OCI-M2 (cell line): ENCODE results near the gene KSR2.

Experiments
- DNase-seq: peaks from one replicate; lab custom pipeline; 2025; ENCODE audit not compliant: unreplicated experiment; lab: John Stamatoyannopoulos, UW

KSR2 gene

GRCh38 chr12:117587631-117588287 is 381.0 kb downstream of the KSR2 start:
- DNase-seq = no peak

DNA sequence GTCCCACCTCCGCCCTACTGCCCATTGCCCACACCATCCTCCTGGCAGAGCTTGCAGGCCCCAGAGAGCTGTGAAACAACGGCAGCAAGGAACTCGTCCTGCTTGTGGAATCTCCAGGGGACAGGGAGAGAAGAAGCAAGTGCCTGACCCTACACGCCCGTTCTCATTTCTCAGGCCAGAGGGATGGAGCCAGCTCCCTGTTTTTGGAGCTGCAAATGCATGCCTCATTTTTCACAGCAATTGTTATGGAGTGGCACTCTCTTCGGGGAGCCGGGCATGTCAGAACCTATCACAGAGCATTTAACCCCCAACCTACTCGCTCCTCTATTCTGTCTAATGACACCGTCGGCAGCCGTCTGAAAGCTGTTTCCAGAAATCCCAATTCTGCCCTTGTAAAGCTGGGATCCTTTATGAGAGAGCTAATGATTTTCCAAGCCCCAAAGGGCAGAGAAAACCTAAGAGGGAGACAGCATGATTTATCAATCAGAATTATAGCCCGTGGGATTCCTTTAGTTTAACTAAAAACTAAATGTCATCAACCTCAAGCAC is 385.0 kb downstream of the KSR2 start:
- DNase-seq = no peak

- DNase-seq = no peak
Measured at GRCh38 chr12:117583092-117583491, 385.7 kb downstream of the KSR2 start.

DNA sequence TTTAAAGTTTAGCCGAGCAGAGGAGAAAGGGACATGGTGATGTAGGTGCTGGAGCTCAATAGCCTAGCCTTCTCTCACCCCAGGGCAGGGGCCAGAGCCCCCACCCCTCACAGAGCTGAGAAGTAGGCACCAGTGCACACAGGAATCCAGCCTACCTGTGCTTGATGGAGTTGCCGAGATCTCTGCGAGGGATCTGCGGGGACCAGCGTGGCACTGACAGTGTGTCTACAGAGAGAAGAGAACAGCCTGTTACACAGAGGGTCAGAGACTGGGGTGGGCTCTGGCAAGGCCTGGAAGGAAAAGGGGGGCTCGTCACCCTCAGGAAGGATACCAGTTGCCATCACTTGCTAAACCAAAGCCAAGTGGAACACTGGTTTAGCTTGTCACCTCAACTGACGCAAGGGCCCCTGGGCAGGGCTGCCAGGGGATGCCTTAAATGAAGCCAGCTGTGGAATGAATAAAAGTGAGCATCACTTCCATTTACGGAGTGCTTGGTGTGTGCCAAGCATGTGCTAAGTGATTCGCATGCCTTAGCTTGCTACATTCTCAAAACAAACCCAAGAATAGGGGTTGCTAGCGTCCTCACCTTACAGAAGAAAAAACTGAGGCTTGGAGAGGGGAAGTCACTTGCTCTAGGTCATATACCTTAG is 386.5 kb downstream of the KSR2 start:
- DNase-seq = no peak

DNA sequence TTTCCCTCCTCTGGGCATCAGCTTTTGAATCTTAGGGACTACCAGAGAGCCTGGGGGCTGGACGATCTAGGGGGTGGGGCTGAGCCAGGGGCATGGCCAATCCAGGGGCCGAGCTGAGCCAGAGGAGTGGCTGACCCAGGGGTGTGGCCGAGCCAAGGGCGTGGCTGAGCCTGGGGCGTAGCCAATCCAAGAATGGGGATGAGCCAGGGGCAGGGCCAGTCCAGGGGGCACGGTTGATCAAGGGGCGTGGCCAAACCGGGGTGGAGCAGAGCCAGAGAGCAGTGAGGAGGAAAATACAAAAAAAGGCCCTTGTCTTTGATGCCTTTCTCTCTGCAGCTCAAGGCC is 388.1 kb downstream of the KSR2 start:
- no peak for DNase-seq

DNA sequence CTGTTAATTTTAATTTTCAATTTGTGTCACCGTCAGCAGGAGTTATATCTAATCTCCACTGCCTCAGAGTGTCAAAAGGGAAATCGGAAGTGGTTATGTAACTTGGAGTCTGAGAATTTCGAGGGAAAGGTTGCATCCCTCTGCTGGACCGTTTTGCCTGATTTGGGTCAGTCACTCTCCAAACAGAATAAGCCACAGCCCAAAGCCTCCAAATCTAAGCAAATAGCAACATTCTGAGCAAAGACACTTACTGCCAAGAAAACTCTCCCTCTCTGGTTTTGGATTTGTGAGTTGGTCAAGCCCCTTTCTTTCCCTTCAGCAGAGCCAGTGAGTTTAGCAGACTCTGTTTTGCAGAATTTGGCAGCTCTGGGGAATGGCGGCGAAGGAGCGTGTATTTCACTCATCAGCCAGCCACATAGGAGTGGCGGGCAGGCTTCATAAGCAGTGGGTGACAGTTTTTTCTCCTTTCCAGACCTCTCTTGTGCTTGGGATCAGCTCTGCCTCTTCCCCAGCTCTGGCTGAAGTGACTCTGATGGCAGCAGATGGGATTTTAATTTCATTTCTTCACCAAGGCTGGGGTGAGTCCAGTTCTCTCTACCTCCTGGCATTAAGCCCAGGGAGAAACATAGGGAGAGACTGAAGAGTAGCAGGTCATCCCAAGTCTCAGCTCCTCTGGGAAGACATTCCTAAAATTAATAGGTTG is 388.6 kb downstream of the KSR2 start:
- DNase-seq = no peak

DNA sequence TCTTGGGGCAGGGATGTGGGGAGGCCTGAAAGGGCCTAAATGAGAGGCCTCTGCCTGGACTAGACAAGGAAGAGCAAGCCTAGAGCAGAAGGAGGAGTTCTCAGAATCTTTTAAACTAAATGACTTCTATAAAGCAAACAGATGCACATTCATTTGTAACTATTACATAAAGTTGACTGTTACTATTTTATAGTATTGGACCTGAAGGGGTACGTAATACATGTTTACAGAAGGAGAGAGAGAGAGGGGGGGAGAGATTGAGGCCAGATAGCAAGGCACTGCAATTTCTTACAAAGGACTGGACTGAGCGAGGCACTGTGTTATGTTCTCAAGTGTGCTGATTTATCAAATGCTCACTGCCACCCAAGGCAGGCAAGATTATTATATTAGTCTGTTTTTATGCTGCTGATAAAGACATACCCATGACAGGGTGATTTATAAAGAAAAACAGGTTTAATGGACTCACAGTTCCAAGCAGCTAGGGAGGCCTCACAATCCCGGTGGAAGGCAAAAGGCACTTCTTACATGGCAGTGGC is 391.6 kb downstream of the KSR2 start:
- no peak for DNase-seq

DNA sequence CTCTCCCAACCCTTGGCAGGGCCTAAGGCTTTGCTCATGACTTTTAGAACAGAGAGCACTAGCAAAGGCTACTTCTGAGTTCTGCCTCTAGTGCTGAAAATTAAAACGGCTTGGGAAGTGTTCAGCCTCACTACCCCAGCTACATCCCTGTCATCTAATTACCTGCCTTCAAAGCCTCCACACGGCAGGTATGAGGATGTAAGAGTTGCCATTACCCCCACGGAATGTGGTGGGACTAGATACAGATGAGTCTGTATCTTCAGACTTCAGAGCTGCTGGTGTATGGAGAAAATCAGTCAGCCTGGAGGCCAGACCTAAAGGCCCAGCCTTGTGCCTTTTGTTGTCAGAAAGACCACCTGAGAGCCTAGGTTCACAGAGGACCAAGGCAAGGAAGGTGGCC is 392.7 kb downstream of the KSR2 start:
- no peak for DNase-seq

DNA sequence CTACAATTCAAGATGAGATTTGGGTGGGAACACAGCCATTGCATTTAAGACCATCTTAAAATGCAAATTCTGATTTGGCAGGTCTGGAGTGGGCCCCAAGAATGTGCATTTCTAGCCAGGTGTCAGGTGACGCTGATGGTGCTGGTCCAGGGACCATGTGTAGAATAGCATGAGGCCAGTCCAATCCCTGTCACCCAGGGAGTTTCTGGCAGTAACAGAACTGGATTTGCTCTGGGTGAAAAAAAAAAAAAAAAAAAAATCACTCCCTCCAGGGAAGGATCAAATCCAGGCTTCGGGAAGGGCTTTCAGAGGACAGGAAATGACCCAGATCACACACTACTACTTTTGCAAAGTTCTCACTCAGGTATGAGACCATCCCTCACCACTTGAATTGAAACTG is 394.1 kb downstream of the KSR2 start:
- DNase-seq = no peak

DNA sequence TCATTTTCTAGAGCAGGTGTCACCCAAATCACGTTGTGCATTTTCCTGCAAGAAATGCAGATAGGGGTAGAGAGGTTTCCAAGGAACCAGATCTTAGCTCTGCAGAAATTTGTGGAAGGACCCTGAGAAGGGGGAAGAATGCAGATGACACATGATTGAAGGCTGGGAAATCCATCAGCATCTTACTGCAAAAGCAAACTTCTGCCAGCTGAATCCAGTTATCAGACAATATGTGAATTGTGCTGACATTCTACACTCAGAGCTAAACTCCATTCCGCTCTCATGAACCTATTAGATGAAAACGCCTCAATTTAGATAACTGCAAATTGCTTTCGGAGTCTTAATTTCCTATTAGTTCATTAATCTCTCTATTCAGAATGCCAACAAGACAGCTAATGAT is 396.0 kb downstream of the KSR2 start:
- DNase-seq = no peak

DNA sequence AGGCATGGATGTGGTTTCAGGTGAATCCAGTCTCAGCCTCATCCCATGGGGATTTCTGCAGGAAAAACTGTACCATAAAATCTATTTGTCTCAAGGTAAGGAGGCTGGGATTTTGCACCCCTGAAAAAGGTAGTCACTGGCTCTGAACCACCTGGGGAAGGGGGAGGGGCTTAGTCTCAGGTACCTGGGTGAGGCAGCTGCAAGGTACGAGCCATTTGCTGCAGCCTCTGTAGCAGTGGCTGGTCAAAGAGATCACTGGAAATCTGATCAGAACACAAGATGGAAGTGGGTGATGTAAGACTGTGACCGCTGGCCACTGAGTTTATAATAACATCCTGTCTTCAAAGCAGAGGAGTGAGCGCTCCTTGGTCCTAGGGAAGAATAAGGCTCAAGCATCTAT is 397.5 kb downstream of the KSR2 start:
- no peak for DNase-seq

DNA sequence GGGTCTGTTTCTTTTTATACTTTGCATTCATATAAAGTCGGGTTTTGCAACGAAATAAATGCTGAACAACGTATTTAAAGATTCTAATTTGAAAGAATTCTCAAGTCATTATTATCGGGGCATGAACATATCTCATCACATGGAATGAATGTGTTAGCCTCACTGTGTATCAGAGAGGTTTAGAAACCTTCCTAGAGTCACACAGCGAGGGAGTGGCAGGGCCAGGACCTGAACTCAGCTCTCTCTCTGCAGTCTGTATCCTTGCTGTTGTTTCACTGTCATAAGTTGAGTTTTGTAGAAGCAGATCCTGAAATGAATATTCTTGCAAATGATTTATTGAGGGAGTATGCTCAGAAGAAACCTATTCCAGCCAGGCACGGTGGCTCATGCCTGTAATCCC is 398.2 kb downstream of the KSR2 start:
- no peak for DNase-seq

DNA sequence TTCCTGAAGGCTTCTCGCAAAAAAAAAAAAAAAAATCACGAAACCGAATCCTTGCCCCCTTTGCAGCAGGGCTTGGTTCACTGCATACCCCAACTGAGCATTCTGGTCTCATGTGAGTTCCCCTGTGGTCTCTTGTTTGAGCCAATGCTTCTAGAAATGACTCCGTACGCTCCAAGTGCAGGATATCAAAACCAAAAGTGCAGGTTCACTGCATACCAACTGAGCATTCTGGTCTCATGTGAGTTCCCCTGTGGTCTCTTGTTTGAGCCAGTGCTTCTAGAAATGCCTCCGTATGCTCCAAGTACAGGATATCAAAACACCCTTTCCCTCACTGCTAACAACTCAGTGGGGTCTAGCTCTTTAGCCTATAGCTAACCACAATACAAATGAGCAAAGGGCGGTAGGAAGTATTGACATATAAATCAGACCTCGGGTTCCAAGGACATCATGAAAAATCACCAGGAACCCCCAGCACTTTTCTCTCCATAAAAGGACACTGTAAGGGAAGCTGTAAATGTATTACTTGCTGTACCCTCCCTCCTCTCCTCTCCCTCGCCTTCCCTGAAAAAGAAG is 401.1 kb downstream of the KSR2 start:
- DNase-seq = no peak

GRCh38 chr12:117564881-117565280 is 403.9 kb downstream of the KSR2 start:
- no peak for DNase-seq

DNA sequence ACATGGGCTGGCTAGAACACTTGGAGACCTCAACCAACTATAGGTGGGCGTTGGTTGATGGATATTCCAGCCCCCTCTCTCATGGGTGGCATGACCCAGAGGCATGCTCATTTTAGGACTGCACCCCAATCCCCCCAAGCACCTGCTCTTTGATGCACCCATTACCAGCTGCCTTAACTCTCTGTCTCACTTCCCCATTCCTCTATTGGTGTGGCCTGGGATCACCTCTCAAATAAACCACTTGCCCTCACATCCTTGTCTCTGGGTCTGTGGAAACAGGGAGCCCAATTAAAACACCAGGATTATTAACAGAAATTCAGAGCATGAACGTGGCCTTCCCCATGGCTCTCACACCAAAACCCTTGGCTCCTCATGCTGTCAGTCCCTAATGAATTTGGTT is 405.1 kb downstream of the KSR2 start:
- no peak for DNase-seq

GRCh38 chr12:117563007-117563406 is 405.8 kb downstream of the KSR2 start:
- no peak for DNase-seq

DNA sequence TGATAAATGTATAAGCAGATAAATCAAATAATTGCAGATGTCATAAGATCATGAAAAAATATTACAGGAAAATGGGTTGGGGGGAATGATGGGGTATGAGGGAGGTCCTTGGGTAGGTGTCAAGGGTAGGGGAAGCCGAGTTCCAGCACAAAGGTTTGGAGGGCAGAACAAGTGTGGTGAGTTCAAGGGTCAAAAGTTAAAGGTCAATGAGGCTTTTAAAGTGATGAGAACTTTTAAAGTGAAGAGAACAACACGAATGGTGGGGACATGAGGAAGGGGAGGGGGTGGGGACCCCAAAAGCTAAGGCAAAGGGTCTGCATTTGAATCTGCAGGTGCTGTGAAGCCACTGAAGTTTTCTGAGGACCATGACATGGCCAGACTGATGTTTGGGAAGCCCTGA is 406.8 kb downstream of the KSR2 start:
- DNase-seq = no peak

GRCh38 chr12:117559978-117560377 is 408.8 kb downstream of the KSR2 start:
- no peak for DNase-seq

DNA sequence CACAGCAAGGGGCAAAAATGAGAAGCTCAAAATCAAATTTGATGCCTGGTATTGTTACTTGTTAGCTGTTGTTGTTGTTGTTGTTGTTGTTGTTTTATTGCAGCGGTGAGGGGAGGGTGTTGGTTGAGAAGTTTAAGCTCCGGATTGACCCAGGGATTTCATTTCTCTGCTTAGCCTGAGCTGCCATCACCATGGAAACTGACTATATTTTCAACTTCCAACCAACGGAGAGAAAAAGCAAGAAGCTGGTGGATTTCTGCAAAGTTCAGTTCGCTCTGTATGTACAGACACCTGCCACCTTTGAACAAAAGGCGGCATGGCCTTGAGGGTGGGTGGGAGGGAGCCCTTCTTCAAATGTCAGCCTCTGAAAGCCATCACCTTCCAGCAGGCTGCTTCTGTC is 412.9 kb downstream of the KSR2 start:
- DNase-seq = no peak

DNA sequence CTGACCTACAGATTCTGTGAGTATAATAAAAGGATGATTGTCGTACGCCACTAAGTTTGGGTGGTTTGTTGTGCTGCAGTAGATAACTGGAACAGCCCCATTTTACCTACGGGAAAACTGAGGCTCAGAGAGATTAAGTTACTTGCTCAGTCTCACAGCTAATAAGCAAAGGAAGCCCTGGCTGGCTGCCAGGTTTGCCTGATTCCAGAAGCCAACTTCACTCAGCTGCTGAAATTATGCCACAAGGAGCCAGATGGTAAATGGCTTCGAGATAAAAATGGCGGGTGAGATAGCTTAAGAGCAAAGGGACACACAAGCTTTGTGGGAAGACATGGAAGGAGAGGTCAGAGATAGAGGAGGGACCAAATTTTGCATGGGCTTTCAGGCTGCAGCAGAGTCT is 415.8 kb downstream of the KSR2 start:
- no peak for DNase-seq

- no peak for DNase-seq
Measured at GRCh38 chr12:117551665-117552064, 417.1 kb downstream of the KSR2 start.

DNA sequence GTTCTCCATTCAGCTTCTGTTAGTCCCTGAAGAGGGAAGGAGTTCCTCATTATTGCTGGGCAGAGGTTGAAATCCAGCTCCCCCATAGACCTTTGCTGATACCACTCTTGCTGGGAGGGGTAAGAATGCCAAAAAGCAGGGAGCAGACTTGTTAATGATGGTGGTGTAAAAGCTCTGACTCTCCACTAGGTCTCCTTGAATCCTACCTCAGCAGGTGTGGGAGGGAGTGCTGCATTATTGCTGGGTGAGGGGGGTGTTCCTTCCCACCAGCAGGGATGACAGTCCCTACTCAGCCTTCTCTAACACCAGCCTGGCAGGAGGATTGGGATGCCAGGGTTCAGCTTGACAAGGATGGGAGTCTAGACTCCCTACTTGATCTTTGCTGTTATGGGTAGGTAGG is 421.6 kb downstream of the KSR2 start:
- no peak for DNase-seq
